ENCODE measurements around the gene ARHGAP26. TPM values are rescaled to one million over a fixed set of nuclear protein-coding genes. Genes with fewer than 3 reads are reported as not detected.

Gene ARHGAP26
- total and polyA plus RNA-seq, 2 donors (not counting 3 experiments of a cell fraction or from before 2014, with no cell fraction given), result 3.1 to 16.2 TPM

GRCh38 chr5:142736247-142736632, 33.9 kb upstream of the ARHGAP26 start:
- intact Hi-C loops (cut with micrococcal nuclease) (no loop called here), dilution Hi-C loops (cut with MboI; ENCODE audit: extremely low pct_ligation_motif_present, low sequenced_read_pairs) (no loop called here)
- no peak overlapping the region for H2AFZ ChIP-seq (ENCODE audit: low read depth, low read length)
- no peaks in the 10 kb centered on the region for H3K9me1 ChIP-seq (replicated peaks; ENCODE audit: control insufficient read depth, extremely low read depth, insufficient read depth, low read length)
- FAIRE-seq (no peak), DNase-seq (ENCODE audit: low read depth, low spot score) (no peak)
- H3K79me2 ChIP-seq (ENCODE audit: control insufficient read depth, insufficient read depth, low read length), result no peaks in the 10 kb centered on the region
- peaks cover 0 to 6% of the 10 kb centered on the region in 2 experiments for H3K27me3 ChIP-seq (ENCODE audit: control insufficient read depth in 2 of 2, insufficient read depth in 2 of 2, low read length in 2 of 2)
- no peaks in the 10 kb centered on the region for H3K9me3 ChIP-seq (replicated peaks; ENCODE audit: control insufficient read depth, insufficient read depth, low read length)
- no peak overlapping the region for H3K9ac ChIP-seq (replicated peaks; ENCODE audit: extremely low read depth, insufficient read depth, low read length)
- H3K4me3 ChIP-seq (replicated peaks in 1 of 3; ENCODE audit: insufficient read depth in 1 of 3, low read depth in 1 of 3, low read length in 3 of 3), result no peak overlapping the region
- H3K4me1 ChIP-seq (ENCODE audit: control insufficient read depth, extremely low read depth, insufficient read depth, low read length), result peaks cover 4% of the 10 kb centered on the region
- no peaks in the 10 kb centered on the region for H3K36me3 ChIP-seq (ENCODE audit: control insufficient read depth in 2 of 2, extremely low read depth in 1 of 2, insufficient read depth in 2 of 2, low read length in 2 of 2)
- BruUV-seq (replicated peaks), result no TSS peak
- POLR2A ChIA-PET, result no interaction called here
- TF ChIP-seq MYC (IDR thresholded peaks at IDR 0.05; ENCODE audit: low read depth, low read length) (no peak), POLR2A (IDR thresholded peaks at IDR 0.05; ENCODE audit: low read depth, low read length) (no peak), JUN (IDR thresholded peaks at IDR 0.05; ENCODE audit: borderline replicate concordance, insufficient read depth, insufficient read length, low read depth) (no peak), EZH2 (IDR thresholded peaks at IDR 0.05; ENCODE audit: borderline replicate concordance, low read depth, low read length, severe bottlenecking) (no peak), CTCF (IDR thresholded peaks at IDR 0.05; ENCODE audit: extremely low read depth in 1 of 2, insufficient read depth in 1 of 2, low read depth in 1 of 2, low read length in 2 of 2) (no peak), MAX (IDR thresholded peaks at IDR 0.05; ENCODE audit: insufficient read depth, insufficient read length) (no peak), GATA2 (IDR thresholded peaks at IDR 0.05; ENCODE audit: insufficient read depth, insufficient read length, low read depth, low read length) (no peak), POLR2AphosphoS5 (IDR thresholded peaks at IDR 0.05; ENCODE audit: insufficient read depth, low read depth, low read length) (no peak), FOS (IDR thresholded peaks at IDR 0.05; ENCODE audit: borderline replicate concordance, insufficient read depth, low read length) (no peak)
- H3K4me2 ChIP-seq (ENCODE audit: insufficient read depth, low read length), result no peak overlapping the region
- no peaks in the 10 kb centered on the region for H4K20me1 ChIP-seq (replicated peaks; ENCODE audit: control insufficient read depth, extremely low read depth, insufficient read depth, low read length)
- no peak overlapping the region for H3K27ac ChIP-seq (ENCODE audit: insufficient read depth, low read depth, low read length)
- CTCF ChIA-PET, result interaction anchor here (0.8 to 1.6 kb wide), 6 partner anchors 13 to 152 kb away, joined by 3 to 9 read pairs (median 4); no protein-coding TSS in a partner anchor
